Measurements from ENCODE around the gene PATJ.

PATJ gene

GRCh38 chr1:61931587-61932279 is 189.5 kb downstream of the PATJ start:
- Histone ChIP-seq H3F3A (ENCODE audit: insufficient read depth) (no peaks in the 10 kb centered on the region), H3K9me2 (replicated peaks; ENCODE audit: insufficient read depth, low read length) (no peaks in the 10 kb centered on the region), H3K36me3 (ENCODE audit: low read length) (no peaks in the 10 kb centered on the region), H3K79me2 (ENCODE audit: insufficient read depth, low read length) (no peaks in the 10 kb centered on the region), H3K27me3 (ENCODE audit: low read length) (no peaks in the 10 kb centered on the region), H2AFZ (ENCODE audit: low read depth, low read length, severe bottlenecking) (no peak overlapping the region), H3K4me2 (ENCODE audit: low read depth, low read length, poor library complexity, severe bottlenecking) (no peak overlapping the region), H4K20me1 (ENCODE audit: low read depth, low read length) (no peaks in the 10 kb centered on the region), H3K27ac (ENCODE audit: low read depth, low read length) (no peak overlapping the region), H3K9me3 (ENCODE audit: insufficient read depth, low read length) (no peaks in the 10 kb centered on the region), H3K9ac (ENCODE audit: low read length) (no peak overlapping the region), H3K4me3 (ENCODE audit: insufficient read depth, low read length, poor library complexity, severe bottlenecking) (no peak overlapping the region)
- no peak for TF ChIP-seq EZH2phosphoT487 (conservative IDR thresholded peaks at IDR 0.05; ENCODE audit: low read length)
- no peak for TF ChIP-seq CTCF (IDR thresholded peaks at IDR 0.05; ENCODE audit: insufficient read depth, low read length, poor library complexity, severe bottlenecking)

- Histone ChIP-seq H4K20me1 (ENCODE audit: low read depth, low read length) (no peaks in the 10 kb centered on the region), H3K9me2 (replicated peaks; ENCODE audit: insufficient read depth, low read length) (no peaks in the 10 kb centered on the region), H2AFZ (ENCODE audit: low read depth, low read length, severe bottlenecking) (no peak overlapping the region), H3K27ac (ENCODE audit: low read depth, low read length) (no peak overlapping the region), H3K79me2 (ENCODE audit: insufficient read depth, low read length) (no peaks in the 10 kb centered on the region), H3K36me3 (ENCODE audit: low read length) (no peaks in the 10 kb centered on the region), H3K9me3 (ENCODE audit: insufficient read depth, low read length) (no peaks in the 10 kb centered on the region), H3K4me3 (ENCODE audit: insufficient read depth, low read length, poor library complexity, severe bottlenecking) (no peak overlapping the region), H3K9ac (ENCODE audit: low read length) (no peak overlapping the region), H3K4me2 (ENCODE audit: low read depth, low read length, poor library complexity, severe bottlenecking) (no peak overlapping the region), H3F3A (ENCODE audit: insufficient read depth) (no peaks in the 10 kb centered on the region), H3K27me3 (ENCODE audit: low read length) (no peaks in the 10 kb centered on the region)
- TF ChIP-seq EZH2phosphoT487 (conservative IDR thresholded peaks at IDR 0.05; ENCODE audit: low read length) = no peak
- no peak for TF ChIP-seq CTCF (IDR thresholded peaks at IDR 0.05; ENCODE audit: insufficient read depth, low read length, poor library complexity, severe bottlenecking)
Observed at GRCh38 chr1:61935516-61935915, 193.2 kb downstream of the PATJ start.

- H3K9ac ChIP-seq (ENCODE audit: low read length) = no peak overlapping the region
- H3K4me3 ChIP-seq (ENCODE audit: insufficient read depth, low read length, poor library complexity, severe bottlenecking) = no peak overlapping the region
- no peak for TF ChIP-seq EZH2phosphoT487 (conservative IDR thresholded peaks at IDR 0.05; ENCODE audit: low read length)
- no peak for TF ChIP-seq CTCF (IDR thresholded peaks at IDR 0.05; ENCODE audit: insufficient read depth, low read length, poor library complexity, severe bottlenecking)
- H4K20me1 ChIP-seq (ENCODE audit: low read depth, low read length) = no peaks in the 10 kb centered on the region
- H3K9me3 ChIP-seq (ENCODE audit: insufficient read depth, low read length) = no peaks in the 10 kb centered on the region
- no peak overlapping the region for H2AFZ ChIP-seq (ENCODE audit: low read depth, low read length, severe bottlenecking)
- no peaks in the 10 kb centered on the region for H3K27me3 ChIP-seq (ENCODE audit: low read length)
- H3K36me3 ChIP-seq (ENCODE audit: low read length) = no peaks in the 10 kb centered on the region
- H3K27ac ChIP-seq (ENCODE audit: low read depth, low read length) = no peak overlapping the region
- H3K79me2 ChIP-seq (ENCODE audit: insufficient read depth, low read length) = no peaks in the 10 kb centered on the region
- no peaks in the 10 kb centered on the region for H3K9me2 ChIP-seq (replicated peaks; ENCODE audit: insufficient read depth, low read length)
- H3F3A ChIP-seq (ENCODE audit: insufficient read depth) = no peaks in the 10 kb centered on the region
- H3K4me2 ChIP-seq (ENCODE audit: low read depth, low read length, poor library complexity, severe bottlenecking) = no peak overlapping the region
Observed at GRCh38 chr1:61936839-61937238, 194.6 kb downstream of the PATJ start.

Data from SU-DHL-6 (cell line).